ENCODE results near the gene COX7B. TPM values are rescaled to one million over a fixed set of nuclear protein-coding genes. Genes with fewer than 3 reads are reported as not detected.

Gene COX7B
- total and polyA plus RNA-seq, 2 of the 8 experiments (the other 6 are each of a cell fraction or from before 2014, with no cell fraction given), result 268 to 974 TPM

GRCh38 chrX:77900688-77901087, 1.4 kb downstream of the COX7B start:
- DNase-seq (ENCODE audit: low read depth in 1 of 2, low spot score in 2 of 2), result no peak
- H3K27ac ChIP-seq (ENCODE audit: low read depth, low read length), result no peak overlapping the region
- ChIA-PET POLR2A (ENCODE audit: partially characterized antibody) (interaction anchor here (0.7 to 4.0 kb wide), 2 partner anchors 10 to 97 kb away, joined by 3 to 32 read pairs; partner anchors contain the start of gene ATP7A), CTCF (ENCODE audit: partially characterized antibody) (interaction anchor here (0.9 to 2.3 kb wide), 3 partner anchors 124 to 129 kb away, joined by 3 to 7 read pairs (median 3); no protein-coding TSS in a partner anchor)
- H2BK5ac ChIP-seq (ENCODE audit: low read depth, low read length), result no peak overlapping the region
- H3K9me3 ChIP-seq (ENCODE audit: insufficient read depth in 2 of 2, low read depth in 1 of 2, low read length in 1 of 2), result no peaks in the 10 kb centered on the region
- peak overlapping the region in 1 of 4 experiments; percentile 48; a peak in 1 of 7 replicates for H3K9ac ChIP-seq (replicated peaks in 1 of 4; ENCODE audit: extremely low read depth in 1 of 4, low read depth in 3 of 4, low read length in 3 of 4)
- peaks cover 0 to 18% (median 10%) of the 10 kb centered on the region in 4 experiments; a peak in 4 of 8 replicates for H3K36me3 ChIP-seq (ENCODE audit: control insufficient read depth in 2 of 4, insufficient read depth in 4 of 4, low read length in 3 of 4)
- no peak for FAIRE-seq
- H3K14ac ChIP-seq (ENCODE audit: insufficient read length), result no peak overlapping the region
- H3K4ac ChIP-seq (replicated peaks; ENCODE audit: insufficient read length, low read depth, low read length), result no peak overlapping the region
- H4K91ac ChIP-seq (replicated peaks; ENCODE audit: insufficient read length, low read length), result no peak overlapping the region
- H2BK12ac ChIP-seq (ENCODE audit: low read depth, low read length), result no peak overlapping the region
- H3K79me1 ChIP-seq (ENCODE audit: low read depth, low read length), result no peaks in the 10 kb centered on the region
- H4K8ac ChIP-seq (ENCODE audit: extremely low read depth, insufficient read depth, low read length), result no peak overlapping the region
- 85% methylated on average over 1 of the region's 1 CpG; no CpG with 5 or more reads in 1 of the 2 experiments for WGBS, 2 experiments (ENCODE audit: extremely low coverage in 1 of 2, insufficient coverage in 1 of 2, insufficient read length in 1 of 2, insufficient replicate concordance in 2 of 2, low coverage in 1 of 2, low lambda C conversion rate in 2 of 2, missing lambda C conversion rate in 1 of 2)
- peak overlapping the region; percentile 62 to 63 for H3K4me2 ChIP-seq (ENCODE audit: insufficient read depth in 1 of 2, low read depth in 2 of 2, low read length in 2 of 2)
- no peak overlapping the region for H2BK15ac ChIP-seq (ENCODE audit: low read length)
- H4K20me1 ChIP-seq (replicated peaks in 1 of 2; ENCODE audit: control insufficient read depth in 1 of 2, insufficient read depth in 2 of 2, low read length in 2 of 2), result no peaks in the 10 kb centered on the region
- H3K27me3 ChIP-seq (replicated peaks in 1 of 4; ENCODE audit: control insufficient read depth in 3 of 4, extremely low read depth in 1 of 4, insufficient read depth in 3 of 4, low read length in 3 of 4), result no peaks in the 10 kb centered on the region
- peak overlapping the region; percentile 82 to 100 (median 88) for H3K4me3 ChIP-seq (ENCODE audit: extremely low read depth in 1 of 4, insufficient read depth in 2 of 4, low read depth in 3 of 4, low read length in 4 of 4)
- no peak overlapping the region for H2AK5ac ChIP-seq (ENCODE audit: low read depth, low read length)
- no peak overlapping the region for H2BK120ac ChIP-seq (replicated peaks; ENCODE audit: low read depth, low read length)
- no peak overlapping the region for H2BK20ac ChIP-seq (ENCODE audit: low read length)
- H3K23me2 ChIP-seq (ENCODE audit: low read depth, low read length), result no peaks in the 10 kb centered on the region
- H2AFZ ChIP-seq (ENCODE audit: low read length), result no peak overlapping the region
- peaks cover 4 to 34% of the 10 kb centered on the region in 2 experiments; a peak in 3 of 4 replicates for H3K79me2 ChIP-seq (ENCODE audit: control insufficient read depth in 1 of 2, insufficient read depth in 2 of 2, low read length in 2 of 2)
- H3K4me1 ChIP-seq (replicated peaks in 1 of 4; ENCODE audit: control insufficient read depth in 3 of 4, insufficient read depth in 4 of 4, low read length in 3 of 4), result no peaks in the 10 kb centered on the region
- no peak for TF ChIP-seq SAP30 (IDR thresholded peaks at IDR 0.05; ENCODE audit: insufficient read depth, insufficient replicate concordance, low read length)
- TF ChIP-seq HDAC6 (IDR thresholded peaks at IDR 0.05; ENCODE audit: low read depth, low read length), result no peak
- no peak for TF ChIP-seq GTF2F1 (IDR thresholded peaks at IDR 0.05; ENCODE audit: borderline replicate concordance, low read depth, low read length)
- TF ChIP-seq ZNF274 (IDR thresholded peaks at IDR 0.05; ENCODE audit: borderline replicate concordance, extremely low read depth, low read length), result no peak
- H3K23ac ChIP-seq (ENCODE audit: insufficient read length), result no peak overlapping the region
- H3K18ac ChIP-seq (ENCODE audit: extremely low read depth, low read length), result no peak overlapping the region
- H4K5ac ChIP-seq (ENCODE audit: insufficient read length, low read depth, low read length), result no peak overlapping the region
- H3K56ac ChIP-seq (replicated peaks; ENCODE audit: insufficient read length, low read depth, low read length), result no peak overlapping the region
